ENCODE data around the gene SLC7A1. TPM values are rescaled to one million over a fixed set of nuclear protein-coding genes. Genes with fewer than 3 reads are reported as not detected.

The SLC7A1 gene
- total and polyA plus RNA-seq, 2 donors (not counting 3 experiments of a cell fraction or from before 2014, with no cell fraction given), result 21.0 to 79.3 TPM

DNA sequence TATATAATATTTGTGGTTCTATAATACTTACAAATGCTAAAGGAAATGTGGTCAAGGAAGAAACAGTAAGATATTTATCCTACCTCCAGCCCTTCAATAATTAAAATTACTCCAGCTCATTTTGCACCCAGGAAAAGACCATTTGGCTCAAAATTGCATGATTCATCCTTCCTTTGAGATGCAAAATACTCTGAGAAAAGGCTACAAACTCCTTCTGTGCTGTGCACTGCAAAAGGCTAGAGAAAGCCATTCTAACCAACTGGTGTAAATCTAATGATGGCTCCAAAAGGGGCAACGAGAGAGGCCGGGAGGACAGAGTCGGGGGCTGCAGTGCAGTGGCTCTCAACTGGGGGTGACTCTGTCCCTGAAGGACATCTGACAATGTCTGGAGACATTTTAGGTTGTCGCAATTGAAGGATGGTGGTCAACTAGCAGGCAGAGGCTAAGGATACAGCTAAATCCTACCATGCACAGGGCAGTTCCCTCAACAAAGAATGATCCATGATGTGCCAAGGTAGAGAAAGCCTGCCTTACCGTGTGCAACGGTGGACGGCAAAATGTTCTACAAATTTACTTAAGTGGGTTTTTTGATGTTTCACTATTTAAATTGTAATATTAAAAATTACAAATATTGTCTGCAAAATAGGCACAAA, 32.6 kb downstream of the SLC7A1 start:
- BruUV-seq (replicated peaks), result no TSS peak
- TF ChIP-seq FOS (IDR thresholded peaks at IDR 0.05; ENCODE audit: borderline replicate concordance, insufficient read depth, low read length), result no peak
- TF ChIP-seq MAX (IDR thresholded peaks at IDR 0.05; ENCODE audit: insufficient read depth, insufficient read length), result no peak
- TF ChIP-seq POLR2A (IDR thresholded peaks at IDR 0.05; ENCODE audit: low read depth, low read length), result no peak
- TF ChIP-seq, protein P1, sequence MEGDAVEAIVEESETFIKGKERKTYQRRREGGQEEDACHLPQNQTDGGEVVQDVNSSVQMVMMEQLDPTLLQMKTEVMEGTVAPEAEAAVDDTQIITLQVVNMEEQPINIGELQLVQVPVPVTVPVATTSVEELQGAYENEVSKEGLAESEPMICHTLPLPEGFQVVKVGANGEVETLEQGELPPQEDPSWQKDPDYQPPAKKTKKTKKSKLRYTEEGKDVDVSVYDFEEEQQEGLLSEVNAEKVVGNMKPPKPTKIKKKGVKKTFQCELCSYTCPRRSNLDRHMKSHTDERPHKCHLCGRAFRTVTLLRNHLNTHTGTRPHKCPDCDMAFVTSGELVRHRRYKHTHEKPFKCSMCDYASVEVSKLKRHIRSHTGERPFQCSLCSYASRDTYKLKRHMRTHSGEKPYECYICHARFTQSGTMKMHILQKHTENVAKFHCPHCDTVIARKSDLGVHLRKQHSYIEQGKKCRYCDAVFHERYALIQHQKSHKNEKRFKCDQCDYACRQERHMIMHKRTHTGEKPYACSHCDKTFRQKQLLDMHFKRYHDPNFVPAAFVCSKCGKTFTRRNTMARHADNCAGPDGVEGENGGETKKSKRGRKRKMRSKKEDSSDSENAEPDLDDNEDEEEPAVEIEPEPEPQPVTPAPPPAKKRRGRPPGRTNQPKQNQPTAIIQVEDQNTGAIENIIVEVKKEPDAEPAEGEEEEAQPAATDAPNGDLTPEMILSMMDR (IDR thresholded peaks at IDR 0.05; ENCODE audit: extremely low read depth in 1 of 2, insufficient read depth in 1 of 2, low read depth in 1 of 2, low read length in 2 of 2), result no peak
- no peak for TF ChIP-seq JUN (IDR thresholded peaks at IDR 0.05; ENCODE audit: borderline replicate concordance, insufficient read depth, insufficient read length, low read depth)
- no peak for TF ChIP-seq GATA2 (IDR thresholded peaks at IDR 0.05; ENCODE audit: insufficient read depth, insufficient read length, low read depth, low read length)
- TF ChIP-seq MYC (IDR thresholded peaks at IDR 0.05; ENCODE audit: low read depth, low read length), result no peak
- TF ChIP-seq EZH2 (IDR thresholded peaks at IDR 0.05; ENCODE audit: borderline replicate concordance, low read depth, low read length, severe bottlenecking), result no peak
- TF ChIP-seq POLR2AphosphoS5 (IDR thresholded peaks at IDR 0.05; ENCODE audit: insufficient read depth, low read depth, low read length), result no peak
- Histone ChIP-seq H3K9ac (replicated peaks; ENCODE audit: extremely low read depth, insufficient read depth, low read length) (no peak overlapping the region), H3K4me2 (ENCODE audit: insufficient read depth, low read length) (no peak overlapping the region), H3K79me2 (ENCODE audit: control insufficient read depth, insufficient read depth, low read length) (peaks cover 74% of the 10 kb centered on the region), H3K9me3 (replicated peaks; ENCODE audit: control insufficient read depth, insufficient read depth, low read length) (no peaks in the 10 kb centered on the region), H2AFZ (ENCODE audit: low read depth, low read length) (no peak overlapping the region), H3K4me3 (replicated peaks in 1 of 3; ENCODE audit: insufficient read depth in 1 of 3, low read depth in 1 of 3, low read length in 3 of 3) (no peak overlapping the region), H3K36me3 (ENCODE audit: control insufficient read depth in 2 of 2, extremely low read depth in 1 of 2, insufficient read depth in 2 of 2, low read length in 2 of 2) (no peaks in the 10 kb centered on the region), H3K9me1 (replicated peaks; ENCODE audit: control insufficient read depth, extremely low read depth, insufficient read depth, low read length) (no peaks in the 10 kb centered on the region), H3K4me1 (ENCODE audit: control insufficient read depth, extremely low read depth, insufficient read depth, low read length) (peaks cover 33% of the 10 kb centered on the region), H3K27ac (ENCODE audit: insufficient read depth, low read depth, low read length) (no peak overlapping the region), H4K20me1 (replicated peaks; ENCODE audit: control insufficient read depth, extremely low read depth, insufficient read depth, low read length) (no peaks in the 10 kb centered on the region), H3K27me3 (ENCODE audit: control insufficient read depth in 2 of 2, insufficient read depth in 2 of 2, low read length in 2 of 2) (no peaks in the 10 kb centered on the region)
- CTCF ChIA-PET, result interaction anchor here (0.7 to 3.1 kb wide), 7 partner anchors 11 to 144 kb away, joined by 3 to 26 read pairs (median 7); no protein-coding TSS in a partner anchor
- intact Hi-C loops (cut with micrococcal nuclease) (no loop called here), dilution Hi-C loops (cut with MboI; ENCODE audit: extremely low pct_ligation_motif_present, low sequenced_read_pairs) (no loop called here)
- POLR2A ChIA-PET, result no interaction called here
- DNase-seq (ENCODE audit: low read depth, low spot score) (no peak), FAIRE-seq (no peak)

Data from endothelial cell of umbilical vein (primary cell).